Measurements from ENCODE around the gene CYSTM1.

DNA sequence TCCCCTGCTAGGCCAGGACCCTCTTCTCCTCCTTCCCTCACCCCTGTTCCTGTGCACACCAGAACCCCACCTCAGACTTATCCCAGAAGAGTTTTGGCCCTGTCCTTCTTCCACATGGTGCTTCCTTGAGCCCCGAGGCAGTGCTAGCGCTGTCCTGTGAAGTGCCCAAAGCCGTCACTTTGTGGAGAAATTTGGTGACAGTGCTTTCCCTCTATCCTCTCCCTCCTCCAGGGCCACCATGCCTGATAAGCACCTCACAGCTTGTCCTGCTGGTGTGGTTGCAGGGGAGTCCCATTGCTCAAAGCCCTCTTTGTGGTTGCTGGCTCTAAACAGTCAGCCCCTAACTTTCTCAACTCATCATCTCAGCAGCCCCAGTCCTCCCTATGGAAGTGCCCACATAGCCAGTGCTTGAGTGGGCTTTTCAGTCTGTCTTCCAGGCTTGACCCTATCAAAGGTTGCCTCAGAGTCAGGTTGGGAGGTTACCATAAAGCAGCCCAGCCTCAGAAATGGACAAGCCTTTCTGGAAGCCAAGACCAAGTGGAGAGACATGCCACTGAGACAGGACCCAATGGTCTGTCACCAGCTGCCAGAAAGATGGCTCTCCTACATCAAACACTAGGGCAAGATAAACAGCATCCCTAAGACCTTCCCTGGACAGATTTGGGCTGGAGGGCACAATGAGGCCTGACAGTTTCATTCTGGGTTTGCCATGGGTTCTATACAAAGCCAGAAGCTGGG lies 31.3 kb upstream of the CYSTM1 start:
- TF ChIP-seq POLR2A (IDR thresholded peaks at IDR 0.05) (no peak), CTCF (IDR thresholded peaks at IDR 0.05) (no peak), POLR2AphosphoS5 (IDR thresholded peaks at IDR 0.05; ENCODE audit: insufficient read depth in 1 of 2, low read depth in 1 of 2) (no peak)
